Glutamatergic neuron (in vitro differentiated cells): Measurements from ENCODE around the gene SDC1. TPM values are rescaled to one million over a fixed set of nuclear protein-coding genes. Genes with fewer than 3 reads are reported as not detected.

Experiments used
- DNase-seq: peaks from one replicate; pipeline ENCODE4 v3.0.0; 2022
- H3K27ac Mint-ChIP-seq: one replicate; pipeline ENCODE4 v1.8.0; 2020; ENCODE audit warnings: mild to moderate bottlenecking, mixed read lengths, inconsistent platforms; ENCODE audit not compliant: unreplicated experiment
- H3K27me3 Mint-ChIP-seq: one replicate; pipeline ENCODE4 v1.8.0; 2020; ENCODE audit warnings: mild to moderate bottlenecking, moderate library complexity, mixed read lengths, inconsistent platforms; ENCODE audit not compliant: unreplicated experiment
- H3K36me3 Mint-ChIP-seq: one replicate; pipeline ENCODE4 v1.8.0; 2020; ENCODE audit warnings: mild to moderate bottlenecking, mixed read lengths, inconsistent platforms; ENCODE audit not compliant: unreplicated experiment
- H3K4me1 Mint-ChIP-seq: one replicate; pipeline ENCODE4 v1.8.0; 2020; ENCODE audit warnings: mild to moderate bottlenecking, low read depth, mixed read lengths, inconsistent platforms; ENCODE audit not compliant: unreplicated experiment
- H3K4me3 Mint-ChIP-seq: one replicate; pipeline ENCODE4 v1.8.0; 2020; ENCODE audit warnings: mild to moderate bottlenecking, mixed read lengths, inconsistent platforms; ENCODE audit not compliant: unreplicated experiment
- H3K9me3 Mint-ChIP-seq: one replicate; pipeline ENCODE4 v1.8.0; 2020; ENCODE audit warnings: mild to moderate bottlenecking, moderate library complexity, mixed read lengths, inconsistent platforms; ENCODE audit not compliant: unreplicated experiment
- total RNA-seq: library from RNA; stranded (reverse); fragmentation: NEBNext Ultra II Directional; extraction: Animal tissue kit (Norgen Biotek cat#: 25700); gene quantifications from one replicate; pipeline ENCODE4 v1.2.1, GENCODE V29; 2021; ENCODE audit not compliant: unreplicated experiment
- TF ChIP-seq, protein P1 (sequence below): fragments of 200-600 bp; sonication (generic); IDR thresholded peaks from one replicate; pipeline ENCODE4 v1.5.0; 2021; ENCODE audit not compliant: partially characterized antibody, unreplicated experiment

Gene SDC1
- total RNA-seq, 1 donor from 2014 or later: 0.93 TPM

- Mint-ChIP-seq H3K27ac (no peak overlapping the region), H3K4me1 (peaks cover 3% of the 10 kb centered on the region), H3K4me3 (no peak overlapping the region), H3K9me3 (peaks cover 9% of the 10 kb centered on the region), H3K27me3 (peaks cover 8% of the 10 kb centered on the region), H3K36me3 (no peaks in the 10 kb centered on the region)
- TF ChIP-seq, protein P1, sequence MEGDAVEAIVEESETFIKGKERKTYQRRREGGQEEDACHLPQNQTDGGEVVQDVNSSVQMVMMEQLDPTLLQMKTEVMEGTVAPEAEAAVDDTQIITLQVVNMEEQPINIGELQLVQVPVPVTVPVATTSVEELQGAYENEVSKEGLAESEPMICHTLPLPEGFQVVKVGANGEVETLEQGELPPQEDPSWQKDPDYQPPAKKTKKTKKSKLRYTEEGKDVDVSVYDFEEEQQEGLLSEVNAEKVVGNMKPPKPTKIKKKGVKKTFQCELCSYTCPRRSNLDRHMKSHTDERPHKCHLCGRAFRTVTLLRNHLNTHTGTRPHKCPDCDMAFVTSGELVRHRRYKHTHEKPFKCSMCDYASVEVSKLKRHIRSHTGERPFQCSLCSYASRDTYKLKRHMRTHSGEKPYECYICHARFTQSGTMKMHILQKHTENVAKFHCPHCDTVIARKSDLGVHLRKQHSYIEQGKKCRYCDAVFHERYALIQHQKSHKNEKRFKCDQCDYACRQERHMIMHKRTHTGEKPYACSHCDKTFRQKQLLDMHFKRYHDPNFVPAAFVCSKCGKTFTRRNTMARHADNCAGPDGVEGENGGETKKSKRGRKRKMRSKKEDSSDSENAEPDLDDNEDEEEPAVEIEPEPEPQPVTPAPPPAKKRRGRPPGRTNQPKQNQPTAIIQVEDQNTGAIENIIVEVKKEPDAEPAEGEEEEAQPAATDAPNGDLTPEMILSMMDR: no peak
- DNase-seq: no peak
Observed at GRCh38 chr2:20212871-20213503, 11.9 kb downstream of the SDC1 start.

DNA sequence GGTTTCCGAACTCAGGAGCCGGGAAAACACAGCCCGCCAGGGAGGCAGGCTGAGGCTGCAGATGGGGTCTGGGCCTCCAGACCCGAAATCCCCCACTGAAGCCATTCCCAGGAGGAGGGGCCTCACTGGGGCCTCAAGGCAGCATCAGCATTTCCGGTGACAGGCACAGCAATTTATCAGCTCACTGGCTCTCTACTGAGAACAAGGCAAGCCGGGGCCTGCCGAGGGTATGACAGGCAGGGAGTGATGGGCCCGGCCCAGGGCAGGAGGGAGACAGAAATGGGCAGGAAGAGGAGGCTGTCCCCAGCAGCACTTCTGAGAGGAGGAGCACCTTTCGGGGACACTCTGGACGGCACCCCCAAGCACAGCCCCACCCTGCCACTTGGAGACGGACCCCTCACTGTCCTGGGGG lies 12.5 kb downstream of the SDC1 start:
- no peak overlapping the region for H3K4me3 Mint-ChIP-seq
- no peaks in the 10 kb centered on the region for H3K36me3 Mint-ChIP-seq
- H3K27me3 Mint-ChIP-seq: peaks cover 8% of the 10 kb centered on the region
- no peak for DNase-seq
- TF ChIP-seq, protein P1: no peak
- peaks cover 8% of the 10 kb centered on the region for H3K4me1 Mint-ChIP-seq
- peaks cover 9% of the 10 kb centered on the region for H3K9me3 Mint-ChIP-seq
- H3K27ac Mint-ChIP-seq: no peak overlapping the region

DNA sequence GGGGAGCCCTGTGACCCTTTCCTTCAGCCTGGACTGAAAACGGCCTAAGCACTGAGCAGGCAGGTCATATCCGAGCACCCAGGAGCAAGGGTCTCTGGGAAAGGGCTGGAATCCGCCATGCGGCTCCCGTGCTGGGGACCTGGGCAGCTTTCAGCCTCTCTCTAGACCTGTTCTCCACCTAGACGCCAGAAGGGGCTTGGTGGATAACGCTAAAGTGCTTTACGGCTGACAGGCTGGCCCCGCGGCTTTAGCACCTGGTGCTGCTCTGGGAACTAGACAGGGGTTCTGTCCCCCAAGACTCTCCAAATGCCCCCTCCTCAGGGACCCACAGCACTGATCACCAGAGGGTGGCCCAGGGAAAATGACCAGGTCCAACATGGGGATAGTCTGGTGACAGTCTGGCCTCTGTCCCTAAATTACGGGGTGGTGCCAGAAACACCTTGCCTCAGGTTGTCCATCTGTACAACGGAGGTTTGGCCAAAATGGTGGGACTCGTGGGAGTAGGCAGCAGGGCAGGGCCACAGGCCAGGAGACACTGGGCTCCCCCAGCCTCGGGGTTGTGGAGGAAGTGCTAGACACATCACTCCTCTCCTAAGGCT lies 13.0 kb downstream of the SDC1 start:
- Mint-ChIP-seq H3K9me3 (peaks cover 9% of the 10 kb centered on the region), H3K4me1 (peaks cover 8% of the 10 kb centered on the region), H3K27ac (no peak overlapping the region)

GRCh38 chr2:20211420-20211819 lies 13.5 kb downstream of the SDC1 start:
- Mint-ChIP-seq H3K27me3 (peaks cover 11% of the 10 kb centered on the region), H3K27ac (no peak overlapping the region), H3K36me3 (no peaks in the 10 kb centered on the region), H3K4me1 (peaks cover 8% of the 10 kb centered on the region), H3K9me3 (peaks cover 9% of the 10 kb centered on the region), H3K4me3 (no peak overlapping the region)
- no peak for DNase-seq
- TF ChIP-seq, protein P1: no peak

More for the DNA sequence above, 13.0 kb downstream of the SDC1 start:
- TF ChIP-seq, protein P1: no peak
- H3K27me3 Mint-ChIP-seq: peaks cover 10% of the 10 kb centered on the region
- no peak for DNase-seq
- H3K4me3 Mint-ChIP-seq: no peak overlapping the region
- H3K36me3 Mint-ChIP-seq: no peaks in the 10 kb centered on the region

DNA sequence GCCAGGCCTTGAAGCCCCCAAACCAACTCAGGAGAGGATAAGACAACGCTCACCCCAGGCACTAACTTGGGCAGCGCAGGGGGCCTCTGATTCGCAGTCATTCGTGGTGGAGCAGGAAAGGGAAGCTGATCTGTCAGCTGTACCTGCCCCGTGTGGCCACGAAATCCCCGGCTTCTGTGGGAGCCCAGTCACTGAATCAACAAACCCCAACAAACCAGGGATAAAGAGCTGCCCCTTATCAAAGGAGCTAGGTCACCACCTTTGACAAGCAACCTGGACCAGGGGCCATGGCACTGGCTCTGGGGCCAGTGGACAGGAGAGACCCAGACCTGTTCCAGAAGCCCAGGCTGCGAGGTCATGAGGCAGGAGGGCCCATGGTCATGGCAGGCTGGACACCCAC lies 14.5 kb downstream of the SDC1 start:
- TF ChIP-seq, protein P1: no peak
- Mint-ChIP-seq H3K27ac (no peak overlapping the region), H3K27me3 (peaks cover 11% of the 10 kb centered on the region), H3K4me1 (peaks cover 8% of the 10 kb centered on the region), H3K9me3 (peaks cover 9% of the 10 kb centered on the region), H3K4me3 (no peak overlapping the region), H3K36me3 (no peaks in the 10 kb centered on the region)
- no peak for DNase-seq
